ENCODE measurements around the gene SYT2.

- TF ChIP-seq, protein P1, sequence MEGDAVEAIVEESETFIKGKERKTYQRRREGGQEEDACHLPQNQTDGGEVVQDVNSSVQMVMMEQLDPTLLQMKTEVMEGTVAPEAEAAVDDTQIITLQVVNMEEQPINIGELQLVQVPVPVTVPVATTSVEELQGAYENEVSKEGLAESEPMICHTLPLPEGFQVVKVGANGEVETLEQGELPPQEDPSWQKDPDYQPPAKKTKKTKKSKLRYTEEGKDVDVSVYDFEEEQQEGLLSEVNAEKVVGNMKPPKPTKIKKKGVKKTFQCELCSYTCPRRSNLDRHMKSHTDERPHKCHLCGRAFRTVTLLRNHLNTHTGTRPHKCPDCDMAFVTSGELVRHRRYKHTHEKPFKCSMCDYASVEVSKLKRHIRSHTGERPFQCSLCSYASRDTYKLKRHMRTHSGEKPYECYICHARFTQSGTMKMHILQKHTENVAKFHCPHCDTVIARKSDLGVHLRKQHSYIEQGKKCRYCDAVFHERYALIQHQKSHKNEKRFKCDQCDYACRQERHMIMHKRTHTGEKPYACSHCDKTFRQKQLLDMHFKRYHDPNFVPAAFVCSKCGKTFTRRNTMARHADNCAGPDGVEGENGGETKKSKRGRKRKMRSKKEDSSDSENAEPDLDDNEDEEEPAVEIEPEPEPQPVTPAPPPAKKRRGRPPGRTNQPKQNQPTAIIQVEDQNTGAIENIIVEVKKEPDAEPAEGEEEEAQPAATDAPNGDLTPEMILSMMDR (IDR thresholded peaks at IDR 0.05 in 2 of 3, conservative IDR thresholded peaks at IDR 0.05 in 1 of 3; ENCODE audit: insufficient read depth in 2 of 3, low read depth in 1 of 3, low read length in 3 of 3), result no peak
- TF ChIP-seq NELFE (IDR thresholded peaks at IDR 0.05; ENCODE audit: insufficient read depth, insufficient read length), result no peak
- TF ChIP-seq, protein P2, sequence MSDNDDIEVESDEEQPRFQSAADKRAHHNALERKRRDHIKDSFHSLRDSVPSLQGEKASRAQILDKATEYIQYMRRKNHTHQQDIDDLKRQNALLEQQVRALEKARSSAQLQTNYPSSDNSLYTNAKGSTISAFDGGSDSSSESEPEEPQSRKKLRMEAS (CRISPR knock-in tag; IDR thresholded peaks at IDR 0.05), result no peak
- no peak for TF ChIP-seq BHLHE40 (IDR thresholded peaks at IDR 0.05; ENCODE audit: low read length)
- no peak for TF ChIP-seq ZBTB26 (CRISPR knock-in tag; IDR thresholded peaks at IDR 0.05)
- TF ChIP-seq CC2D1A (IDR thresholded peaks at IDR 0.05), result no peak
- TF ChIP-seq RFX5 (IDR thresholded peaks at IDR 0.05; ENCODE audit: low read depth, low read length), result no peak
These were observed 70.8 kb downstream of the SYT2 start for GRCh38 chr1:202639500-202639899.
